CD4-positive, alpha-beta T cell treated with Interleukin-4 for 4 hours (primary cell): Measurements from ENCODE around the gene KCNIP4.
"Not testable (repeated sequence)": the region's sequence is repeated elsewhere in the genome, so short reads cannot be mapped to it uniquely, and the experiment has no call there.

Experiments used
- DNase-seq: peaks from one replicate; pipeline ENCODE4 v3.0.0-alpha.2; 2020

Gene KCNIP4

GRCh38 chr4:20829617-20830357 lies 1118.8 kb downstream of the KCNIP4 start:
- no peak for DNase-seq

GRCh38 chr4:20825505-20825904 lies 1123.1 kb downstream of the KCNIP4 start:
- no peak for DNase-seq

DNA sequence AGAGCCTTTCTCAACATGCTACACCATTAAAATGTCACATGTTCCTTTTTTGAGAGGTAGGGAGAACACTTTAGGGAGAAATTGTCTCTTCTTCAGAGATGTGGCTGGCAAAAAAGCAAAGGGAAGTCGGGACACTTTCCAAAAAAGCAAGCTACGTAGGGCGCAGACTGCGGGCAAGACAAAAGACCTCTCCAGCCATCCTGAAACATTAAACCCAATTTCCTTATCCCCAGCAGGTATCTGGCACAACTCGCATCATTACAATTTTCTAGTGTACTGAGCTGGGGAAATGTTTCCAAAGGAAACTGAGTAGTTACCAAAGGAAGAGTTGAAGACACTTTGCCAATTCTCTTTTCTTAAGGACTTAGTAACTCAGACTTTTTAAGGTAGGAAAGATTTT lies 1132.3 kb downstream of the KCNIP4 start:
- DNase-seq, result no peak

DNA sequence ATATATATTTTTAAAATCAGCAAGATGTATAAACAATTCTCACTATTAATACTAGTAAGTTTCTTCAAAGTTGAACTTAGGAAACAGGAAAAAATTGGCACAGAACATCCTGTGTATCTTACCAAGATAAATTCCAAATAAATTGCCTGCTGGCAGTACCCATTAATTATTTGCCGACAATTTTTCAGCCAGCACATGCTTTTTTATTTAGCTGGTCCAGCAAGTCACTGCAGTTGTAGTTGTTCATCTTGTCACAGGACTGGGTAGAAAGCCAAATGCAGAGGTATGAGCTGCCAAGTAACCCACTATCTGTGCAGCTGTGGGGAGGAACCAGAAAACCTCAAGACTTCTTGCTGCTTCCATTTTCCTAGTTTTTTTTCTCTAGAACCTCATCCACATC lies 1134.9 kb downstream of the KCNIP4 start:
- DNase-seq, result no peak

DNA sequence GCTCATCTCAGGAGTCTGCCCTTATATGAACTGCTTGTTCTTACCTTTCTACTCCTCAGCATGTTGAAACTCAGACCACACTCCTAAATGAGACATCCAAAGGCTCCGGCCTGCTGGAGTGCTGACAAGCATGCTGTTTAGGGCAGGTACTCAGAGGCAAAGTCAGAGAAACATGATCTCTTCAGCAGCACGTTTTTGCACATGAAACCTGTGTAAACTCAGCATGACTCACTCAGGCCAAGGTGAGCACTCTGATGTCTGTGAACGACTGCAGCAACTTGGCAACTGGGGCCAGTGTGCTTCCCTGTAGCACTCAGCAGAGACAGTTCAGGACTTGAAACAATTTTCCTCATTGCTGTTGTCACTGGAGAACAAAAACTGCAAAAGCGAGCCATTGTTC lies 1138.8 kb downstream of the KCNIP4 start:
- no peak for DNase-seq

DNA sequence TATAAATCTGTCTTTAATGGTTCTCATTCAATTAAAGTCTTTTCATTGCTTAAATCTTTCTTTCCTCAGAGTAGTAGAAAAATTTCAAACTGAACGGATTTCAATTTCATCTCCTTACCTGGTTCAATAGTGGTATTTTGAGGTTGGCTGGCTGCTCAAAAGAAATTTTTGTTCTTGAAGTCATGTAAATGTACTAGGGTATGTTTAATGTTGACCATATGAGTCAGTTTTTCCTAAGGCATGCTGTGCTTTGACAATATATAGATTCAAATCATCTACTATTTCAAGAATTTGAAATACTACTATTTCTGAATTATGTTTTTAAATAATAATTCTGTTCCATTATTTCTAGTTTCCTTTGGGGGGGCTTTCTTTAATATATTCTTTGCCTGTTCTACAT lies 1142.9 kb downstream of the KCNIP4 start:
- no peak for DNase-seq

- DNase-seq, result no peak
Measured at GRCh38 chr4:20787940-20788665, 1160.5 kb downstream of the KCNIP4 start.

- not testable (repeated sequence) for DNase-seq
Measured at GRCh38 chr4:20783134-20783533, 1165.4 kb downstream of the KCNIP4 start.

GRCh38 chr4:20778896-20779295 lies 1169.7 kb downstream of the KCNIP4 start:
- no peak for DNase-seq

GRCh38 chr4:20773144-20773997 lies 1175.2 kb downstream of the KCNIP4 start:
- DNase-seq, result peak; percentile 29

DNA sequence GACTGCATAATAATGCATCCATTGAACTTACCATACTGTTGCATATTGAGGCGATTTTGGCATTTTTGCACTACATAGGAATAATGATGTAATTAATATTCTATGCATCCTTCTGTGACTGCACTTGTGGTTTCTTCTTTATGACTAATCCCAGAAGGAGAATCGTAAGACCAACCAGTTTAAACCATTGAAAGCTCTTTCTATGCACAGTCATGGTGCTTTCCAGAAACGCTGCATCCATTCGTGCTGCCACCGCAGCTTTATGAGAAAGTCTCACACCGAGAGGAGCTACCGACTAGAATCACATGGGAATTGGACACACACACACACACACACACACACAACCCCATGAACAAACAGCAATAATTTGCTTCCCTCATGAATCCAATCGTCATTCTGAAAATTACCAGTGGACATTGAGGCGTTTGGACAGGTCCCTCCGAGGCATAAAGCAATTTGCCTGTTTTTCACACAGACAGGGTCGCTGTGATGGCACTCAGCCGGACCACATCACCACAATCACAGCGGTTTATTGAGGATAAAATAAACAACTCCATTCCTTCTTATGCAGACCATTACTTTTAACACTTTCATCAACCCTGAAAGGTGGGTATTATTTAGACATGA lies 1184.1 kb downstream of the KCNIP4 start:
- DNase-seq, result no peak

- no peak for DNase-seq
Measured at GRCh38 chr4:20761826-20762225, 1186.7 kb downstream of the KCNIP4 start.

DNA sequence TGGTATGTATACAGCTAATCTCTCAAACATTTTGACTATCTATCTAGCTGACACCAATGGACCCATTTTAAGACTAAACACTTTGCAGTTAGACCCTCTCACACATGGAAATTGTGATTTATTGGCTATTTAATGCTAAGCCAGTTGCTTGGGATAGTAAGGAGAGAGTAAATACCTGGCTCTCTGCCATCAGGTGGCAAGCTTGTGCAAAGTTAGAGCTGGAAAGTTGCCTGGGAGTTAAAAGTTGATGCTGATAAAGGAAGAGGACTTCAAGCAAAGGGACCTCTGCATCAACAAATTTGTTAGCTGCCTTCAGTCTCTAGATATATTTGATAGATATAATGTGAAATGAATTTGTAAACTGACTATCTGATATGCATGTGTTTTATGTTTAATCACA lies 1187.2 kb downstream of the KCNIP4 start:
- DNase-seq, result no peak

DNA sequence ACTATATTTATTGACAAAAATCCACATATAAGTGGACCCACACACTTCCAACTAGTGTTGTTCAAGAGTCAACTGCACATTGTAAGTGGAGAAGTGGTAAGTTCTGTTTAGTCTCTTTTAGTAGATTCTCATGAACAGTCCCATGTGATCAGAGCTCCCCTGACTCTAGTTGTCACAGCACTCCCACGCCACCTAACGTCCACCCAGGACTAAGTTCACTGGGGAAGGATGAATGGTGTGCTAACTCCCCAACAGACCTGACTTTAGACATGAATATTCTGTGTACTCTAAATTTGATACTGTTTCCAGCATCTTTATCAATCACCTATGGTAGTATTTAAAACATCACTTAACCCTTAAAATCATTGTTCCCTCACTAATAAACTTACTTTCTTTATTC lies 1188.5 kb downstream of the KCNIP4 start:
- no peak for DNase-seq

GRCh38 chr4:20754036-20754435 lies 1194.5 kb downstream of the KCNIP4 start:
- DNase-seq, result no peak

- no peak for DNase-seq
Measured at GRCh38 chr4:20752641-20753040, 1195.9 kb downstream of the KCNIP4 start.

DNA sequence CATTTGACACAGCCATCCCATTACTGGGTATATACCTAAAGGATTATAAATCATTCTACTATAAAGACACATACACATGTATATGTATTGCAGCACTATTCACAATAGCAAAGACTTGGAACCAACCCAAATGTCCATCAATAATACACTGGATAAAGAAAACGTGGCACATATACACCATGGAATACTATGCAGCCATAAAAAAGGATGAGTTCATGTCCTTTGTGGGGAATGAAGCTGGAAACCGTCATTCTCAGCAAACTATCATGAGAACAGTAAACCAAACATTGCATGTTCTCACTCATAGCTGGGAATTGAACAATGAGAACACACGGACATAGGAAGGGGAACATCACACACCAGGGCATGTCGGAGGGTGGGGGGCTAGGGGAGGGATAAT lies 1202.6 kb downstream of the KCNIP4 start:
- DNase-seq, result not testable (repeated sequence)

GRCh38 chr4:20735931-20736330 lies 1212.6 kb downstream of the KCNIP4 start:
- DNase-seq, result no peak

DNA sequence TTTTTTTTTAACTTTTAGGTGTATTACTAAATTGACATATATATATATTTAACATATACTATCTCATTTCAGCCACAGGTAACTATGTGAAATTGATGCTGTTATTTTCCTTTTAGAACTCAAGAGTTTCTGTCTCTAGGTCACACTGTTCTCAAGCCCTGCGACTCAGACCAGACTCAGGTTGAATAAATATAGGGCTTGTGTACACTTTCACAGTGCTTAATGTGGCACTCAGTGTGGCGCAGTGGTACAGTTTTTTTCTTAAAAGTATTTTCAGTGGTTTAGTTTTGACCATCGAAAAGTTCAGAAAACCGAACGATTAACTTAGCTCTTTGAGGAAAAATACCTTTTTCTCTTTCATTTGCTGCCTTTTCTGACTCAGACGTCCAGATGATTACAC lies 1223.7 kb downstream of the KCNIP4 start:
- DNase-seq, result no peak

GRCh38 chr4:20723463-20723862 lies 1225.1 kb downstream of the KCNIP4 start:
- no peak for DNase-seq

DNA sequence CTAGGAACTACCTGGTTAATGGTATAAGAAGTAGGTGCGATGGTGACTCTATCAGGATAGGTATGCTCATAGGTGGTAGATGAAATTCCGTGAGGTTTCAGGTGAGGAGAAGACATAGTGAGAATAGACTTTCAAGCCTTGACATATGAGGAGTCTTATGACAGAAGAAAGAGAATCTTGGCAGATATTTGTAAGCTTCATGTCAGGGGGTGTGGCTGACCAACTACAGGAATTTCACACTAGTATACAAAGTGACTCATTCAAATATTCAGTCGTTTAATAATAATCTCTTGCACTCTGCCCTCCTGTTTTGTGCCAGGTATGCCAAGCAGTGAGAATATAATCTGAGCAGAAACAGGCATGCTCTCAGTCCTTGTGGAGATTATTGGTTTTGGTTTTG lies 1225.6 kb downstream of the KCNIP4 start:
- DNase-seq, result no peak

DNA sequence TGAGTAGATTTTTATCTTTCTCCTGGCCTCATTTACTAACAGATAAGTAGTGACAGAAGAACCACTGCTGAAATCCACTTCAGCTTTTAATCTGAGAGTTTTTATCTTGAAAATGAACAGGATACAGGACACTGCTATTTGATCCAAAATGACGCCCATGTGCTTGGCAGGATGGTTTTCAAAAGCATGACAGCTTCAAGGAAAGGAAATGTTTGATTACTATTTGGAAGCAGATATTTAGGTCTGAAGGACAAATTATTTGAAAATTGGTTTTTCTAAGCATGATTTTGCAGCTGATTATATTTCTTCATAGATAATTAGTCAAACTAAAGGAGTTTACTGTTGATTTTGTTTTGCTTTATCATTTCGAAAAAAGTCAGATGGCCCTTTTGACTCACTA lies 1237.2 kb downstream of the KCNIP4 start:
- DNase-seq, result no peak
